H1 (cell line): ENCODE data around the gene LRP5. TPM values are rescaled to one million over a fixed set of nuclear protein-coding genes. Genes with fewer than 3 reads are reported as not detected.

Experiments
- CEBPB ChIP-seq: IDR thresholded peaks from 2 replicates; pipeline ENCODE4 v1.6.1; 2012; ENCODE audit warnings: low read depth, low read length
- CTCF ChIP-seq, 3 experiments: IDR thresholded peaks; 1 replicate in 2 of 3; 2 replicates in 1 of 3; pipeline versions ENCODE4 v1.5.1 to v1.6.1; 2011; ENCODE audit warnings: low read length in 3 of 3, mild to moderate bottlenecking in 3 of 3, inconsistent platforms in 2 of 3, low read depth in 1 of 3, moderate library complexity in 1 of 3; ENCODE audit not compliant: insufficient read depth in 1 of 3; ENCODE audit errors: control extremely low read depth in 1 of 3
- TAF7 ChIP-seq: optimal IDR thresholded peaks from 2 replicates; pipeline ENCODE3; 2011; ENCODE audit warnings: low read depth, mild to moderate bottlenecking, inconsistent platforms, low read length, moderate library complexity, borderline replicate concordance
- ZNF274 ChIP-seq: IDR thresholded peaks from 2 replicates; pipeline ENCODE4 v1.7.0; 2012; ENCODE audit warnings: low read length, borderline replicate concordance; ENCODE audit errors: extremely low read depth
- polyA plus RNA-seq, 7 experiments: library from polyadenylated mRNA; depleted of rRNA in 3 of 7; stranded (reverse) in 5 of 7; unstranded in 2 of 7; fragments of >200 nt in 5 of 7; fragments of 200-250 nt in 2 of 7; gene quantifications; 1 replicate in 5 of 7; 2 replicates in 1 of 7; 4 replicates in 1 of 7; pipeline versions ENCODE4 v1.2.1 to v1.2.3, GENCODE V29; 2011 to 2013; ENCODE audit warnings: missing spikeins in 2 of 7, mixed read lengths in 2 of 7
- total RNA-seq: library from RNA; stranded (reverse); fragmentation: NEBNext Ultra II Directional; extraction: Animal tissue kit (Norgen Biotek cat#: 25700); gene quantifications from 2 replicates; pipeline ENCODE4 v1.2.1, GENCODE V29; 2021

LRP5 gene
- total and polyA plus RNA-seq, 2 of the 8 experiments (the other 6 are each of a cell fraction or from before 2014, with no cell fraction given), result 19.0 to 38.9 TPM

DNA sequence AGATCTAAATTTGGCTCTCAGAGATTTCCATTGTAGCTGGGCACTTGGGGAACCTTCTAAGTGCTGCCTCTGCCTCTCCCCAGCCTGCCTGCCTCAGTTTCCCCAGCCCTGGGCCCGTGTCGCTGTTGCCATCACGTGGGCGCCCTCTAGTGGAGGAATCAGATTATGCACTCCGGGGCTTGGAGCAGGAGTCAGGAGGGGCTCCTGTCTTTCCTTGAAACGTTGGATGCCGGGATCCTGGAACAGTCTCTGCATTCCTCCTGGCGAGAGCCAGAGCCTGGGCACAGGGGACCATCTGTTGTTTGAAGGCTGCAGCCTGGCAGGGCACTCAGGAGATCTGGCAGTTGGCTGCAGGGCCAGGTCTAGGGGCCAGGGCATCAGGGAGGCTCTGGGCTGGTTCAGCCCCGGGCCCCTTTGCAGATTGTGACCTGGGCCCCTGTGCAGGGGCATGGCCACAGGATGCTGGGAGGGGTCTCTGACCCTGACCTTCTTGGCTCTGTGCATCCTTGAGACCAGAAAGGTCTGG is 71.6 kb downstream of the LRP5 start (continued):
- peak; percentile 93 to 96 (median 93) for TF ChIP-seq CTCF (IDR thresholded peaks at IDR 0.05; ENCODE audit: control extremely low read depth in 1 of 3, insufficient read depth in 1 of 3, low read depth in 1 of 3, low read length in 3 of 3)
- TF ChIP-seq ZNF274, result no peak
- TF ChIP-seq TAF7, result no peak
- TF ChIP-seq CEBPB, result no peak
